ENCODE data around the gene SBF2.

- TF ChIP-seq EZH2 (IDR thresholded peaks at IDR 0.05; ENCODE audit: borderline replicate concordance, low read length) (no peak), CTCF (IDR thresholded peaks at IDR 0.05; ENCODE audit: low read length) (no peak)
These were observed 473.8 kb downstream of the SBF2 start for GRCh38 chr11:9820260-9820659.

Measured in OCI-LY1 (cell line).